Activated CD4-positive, alpha-beta memory T cell treated with anti-CD3 and anti-CD28 coated beads, Interleukin-2, amount 10 ng/mL, durations not matched to agents 7 days and 5 days (primary cell): ENCODE results near the gene MEPE. TPM values are rescaled to one million over a fixed set of nuclear protein-coding genes. Genes with fewer than 3 reads are reported as not detected.

Experiments used
- CTCF ChIA-PET: fragments of 350-600 bp; sonication (Branson Sonifier 250); formaldehyde crosslinking; loops from one replicate; lab custom pipeline; 2021; ENCODE audit warnings: antibody characterized with exemption, inconsistent platforms; lab: Charles Lee
- POLR2A ChIA-PET: fragments of 350-600 bp; sonication (Branson Sonifier 250); formaldehyde crosslinking; loops from one replicate; lab custom pipeline; 2021; ENCODE audit warnings: antibody characterized with exemption; lab: Charles Lee
- DNase-seq: peaks from one replicate; pipeline ENCODE4 v3.0.0-alpha.2; 2020
- H3K27ac Mint-ChIP-seq: one replicate; pipeline ENCODE4 v1.8.0; 2021; ENCODE audit warnings: mild to moderate bottlenecking, mixed read lengths
- H3K27me3 Mint-ChIP-seq: one replicate; pipeline ENCODE4 v1.8.0; 2021; ENCODE audit warnings: mixed read lengths
- H3K36me3 Mint-ChIP-seq: one replicate; pipeline ENCODE4 v1.8.0; 2021; ENCODE audit warnings: low read depth, mixed read lengths
- H3K4me1 Mint-ChIP-seq: one replicate; pipeline ENCODE4 v1.8.0; 2021; ENCODE audit warnings: mixed read lengths
- H3K4me3 Mint-ChIP-seq: one replicate; pipeline ENCODE4 v1.8.0; 2021; ENCODE audit warnings: mild to moderate bottlenecking, mixed read lengths
- H3K9me3 Mint-ChIP-seq: one replicate; pipeline ENCODE4 v1.8.0; 2021; ENCODE audit warnings: mixed read lengths
- total RNA-seq, 2 experiments: library from RNA; stranded (reverse); gene quantifications; one replicate each; pipeline ENCODE4 v1.2.3, GENCODE V29; 2021

MEPE gene
- total RNA-seq, 2 experiments from 2014 or later, result not detected

GRCh38 chr4:87823724-87824123, 9.0 kb upstream of the MEPE start:
- Mint-ChIP-seq H3K27ac (no peak overlapping the region), H3K9me3 (no peaks in the 10 kb centered on the region), H3K27me3 (peaks cover 17% of the 10 kb centered on the region), H3K4me1 (no peaks in the 10 kb centered on the region), H3K36me3 (no peaks in the 10 kb centered on the region), H3K4me3 (no peak overlapping the region)
- no peak for DNase-seq
- POLR2A ChIA-PET, result no interaction called here
- CTCF ChIA-PET, result interaction anchor here (1.4 to 2.5 kb wide), 2 partner anchors 25 to 448 kb away, joined by 4 to 9 read pairs; no protein-coding TSS in a partner anchor

- no peak overlapping the region for H3K4me3 Mint-ChIP-seq
- no peak overlapping the region for H3K27ac Mint-ChIP-seq
- ChIA-PET POLR2A (no interaction called here), CTCF (interaction anchor here (1.4 to 2.5 kb wide), 2 partner anchors 25 to 449 kb away, joined by 4 to 9 read pairs; no protein-coding TSS in a partner anchor)
- no peak for DNase-seq
- no peaks in the 10 kb centered on the region for H3K36me3 Mint-ChIP-seq
- H3K9me3 Mint-ChIP-seq, result no peaks in the 10 kb centered on the region
- no peaks in the 10 kb centered on the region for H3K4me1 Mint-ChIP-seq
- H3K27me3 Mint-ChIP-seq, result peaks cover 16% of the 10 kb centered on the region
These were observed 8.4 kb upstream of the MEPE start for GRCh38 chr4:87824352-87824751.

DNA sequence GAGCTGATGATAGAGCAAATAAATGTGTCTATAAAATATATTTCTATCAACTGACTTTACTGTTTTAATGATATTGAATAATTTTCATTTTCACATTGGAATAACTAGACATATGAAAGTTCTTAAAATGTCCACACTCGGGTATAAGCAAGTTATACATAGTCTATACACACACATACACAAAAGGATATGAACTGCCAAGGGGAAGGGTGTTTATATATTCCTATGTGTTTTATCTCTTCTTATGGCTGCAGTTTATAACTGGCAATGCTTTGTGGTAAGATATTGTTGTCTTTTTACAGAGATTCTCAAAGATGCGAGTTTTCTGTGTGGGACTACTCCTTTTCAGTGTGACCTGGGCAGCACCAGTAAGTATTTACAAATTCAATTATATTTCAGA, 1.6 kb downstream of the MEPE start:
- ChIA-PET POLR2A (no interaction called here), CTCF (no interaction called here)
- DNase-seq, result no peak
- Mint-ChIP-seq H3K4me1 (no peaks in the 10 kb centered on the region), H3K4me3 (no peak overlapping the region), H3K9me3 (no peaks in the 10 kb centered on the region), H3K27ac (no peak overlapping the region), H3K36me3 (no peaks in the 10 kb centered on the region), H3K27me3 (peaks cover 24% of the 10 kb centered on the region)

GRCh38 chr4:87835197-87835596, 2.4 kb downstream of the MEPE start:
- no peaks in the 10 kb centered on the region for H3K4me1 Mint-ChIP-seq
- ChIA-PET CTCF (no interaction called here), POLR2A (no interaction called here)
- no peaks in the 10 kb centered on the region for H3K9me3 Mint-ChIP-seq
- no peak overlapping the region for H3K27ac Mint-ChIP-seq
- H3K36me3 Mint-ChIP-seq, result no peaks in the 10 kb centered on the region
- H3K4me3 Mint-ChIP-seq, result no peak overlapping the region
- DNase-seq, result no peak
- peaks cover 23% of the 10 kb centered on the region for H3K27me3 Mint-ChIP-seq

- POLR2A ChIA-PET, result no interaction called here
- Mint-ChIP-seq H3K9me3 (no peaks in the 10 kb centered on the region), H3K4me1 (no peaks in the 10 kb centered on the region), H3K27ac (no peak overlapping the region), H3K4me3 (no peak overlapping the region), H3K27me3 (peaks cover 25% of the 10 kb centered on the region), H3K36me3 (no peaks in the 10 kb centered on the region)
- DNase-seq, result no peak
- CTCF ChIA-PET, result no interaction called here
These were observed 3.0 kb downstream of the MEPE start for GRCh38 chr4:87835743-87836142.

DNA sequence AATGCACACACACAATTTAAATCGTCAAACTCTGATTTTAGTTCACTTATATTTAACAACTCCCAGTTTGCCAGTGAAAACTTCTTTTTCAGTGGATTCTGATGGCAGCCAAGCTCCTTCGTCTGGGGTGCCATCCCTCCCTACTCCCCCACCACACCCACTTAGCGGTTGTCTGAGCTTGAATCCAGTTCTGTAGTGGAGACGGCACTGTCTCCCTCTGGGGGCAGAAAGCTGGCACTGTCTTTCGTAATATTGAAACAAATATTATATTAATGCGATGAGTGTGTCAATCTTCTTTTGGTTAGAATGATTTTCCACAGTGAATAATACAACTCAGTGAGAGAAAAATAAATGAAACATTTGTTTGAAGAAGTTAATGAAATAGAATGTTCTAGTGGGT, 5.4 kb downstream of the MEPE start:
- Mint-ChIP-seq H3K27ac (no peak overlapping the region), H3K36me3 (no peaks in the 10 kb centered on the region), H3K9me3 (no peaks in the 10 kb centered on the region), H3K4me3 (no peak overlapping the region), H3K27me3 (peaks cover 35% of the 10 kb centered on the region), H3K4me1 (no peaks in the 10 kb centered on the region)
- no peak for DNase-seq
- CTCF ChIA-PET, result interaction anchor here (1.0 to 3.8 kb wide), 4 partner anchors 11 to 158 kb away, joined by 4 to 22 read pairs (median 6); no protein-coding TSS in a partner anchor
- POLR2A ChIA-PET, result no interaction called here

DNA sequence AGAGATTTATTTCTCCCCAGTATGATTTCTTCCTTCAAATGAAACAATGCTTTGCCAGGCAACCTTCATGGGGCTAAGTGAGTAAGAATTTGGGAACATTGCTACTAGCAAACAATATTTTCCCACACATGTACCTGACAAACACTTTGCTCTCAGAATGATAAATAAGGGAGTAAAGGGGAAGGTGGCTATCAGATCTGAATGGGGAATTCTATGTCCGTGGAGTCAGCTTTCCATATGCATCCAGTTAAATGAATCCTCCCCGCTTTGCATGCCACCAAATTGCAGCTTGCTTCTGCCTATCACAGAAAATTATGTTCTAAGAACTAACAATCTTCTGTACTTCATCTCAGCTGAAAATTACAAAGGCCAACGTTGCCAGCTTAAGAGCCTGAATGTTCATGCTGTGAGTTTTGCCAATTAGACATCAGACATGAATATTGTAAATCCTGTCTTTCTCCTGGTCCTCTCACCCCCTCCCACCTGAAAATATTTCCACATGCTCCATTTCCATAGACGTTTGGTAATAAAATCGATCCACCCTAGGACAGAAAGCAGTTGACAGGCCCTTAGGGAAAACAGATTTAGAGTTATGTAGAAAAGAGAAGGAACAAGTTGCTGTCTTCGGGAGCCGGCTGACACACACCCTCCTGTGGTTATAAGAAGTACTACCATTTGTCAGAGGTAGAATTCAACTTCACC, 6.3 kb downstream of the MEPE start:
- no peak overlapping the region for H3K4me3 Mint-ChIP-seq
- H3K4me1 Mint-ChIP-seq, result no peaks in the 10 kb centered on the region
- H3K27ac Mint-ChIP-seq, result no peak overlapping the region
- peaks cover 42% of the 10 kb centered on the region for H3K27me3 Mint-ChIP-seq
- ChIA-PET CTCF (interaction anchor here (1.0 to 3.8 kb wide), 4 partner anchors 10 to 159 kb away, joined by 4 to 22 read pairs (median 6); no protein-coding TSS in a partner anchor), POLR2A (no interaction called here)
- H3K36me3 Mint-ChIP-seq, result no peaks in the 10 kb centered on the region
- no peaks in the 10 kb centered on the region for H3K9me3 Mint-ChIP-seq
- DNase-seq, result peak; percentile 18

GRCh38 chr4:87839592-87839946, 6.8 kb downstream of the MEPE start:
- CTCF ChIA-PET, result interaction anchor here (1.7 to 3.8 kb wide), 3 partner anchors 9 to 159 kb away, joined by 5 to 22 read pairs (median 8); no protein-coding TSS in a partner anchor
- H3K4me3 Mint-ChIP-seq, result no peak overlapping the region
- no peaks in the 10 kb centered on the region for H3K9me3 Mint-ChIP-seq
- no peak for DNase-seq
- H3K4me1 Mint-ChIP-seq, result no peaks in the 10 kb centered on the region
- no peaks in the 10 kb centered on the region for H3K36me3 Mint-ChIP-seq
- H3K27ac Mint-ChIP-seq, result no peak overlapping the region
- POLR2A ChIA-PET, result no interaction called here
- peaks cover 45% of the 10 kb centered on the region for H3K27me3 Mint-ChIP-seq

DNA sequence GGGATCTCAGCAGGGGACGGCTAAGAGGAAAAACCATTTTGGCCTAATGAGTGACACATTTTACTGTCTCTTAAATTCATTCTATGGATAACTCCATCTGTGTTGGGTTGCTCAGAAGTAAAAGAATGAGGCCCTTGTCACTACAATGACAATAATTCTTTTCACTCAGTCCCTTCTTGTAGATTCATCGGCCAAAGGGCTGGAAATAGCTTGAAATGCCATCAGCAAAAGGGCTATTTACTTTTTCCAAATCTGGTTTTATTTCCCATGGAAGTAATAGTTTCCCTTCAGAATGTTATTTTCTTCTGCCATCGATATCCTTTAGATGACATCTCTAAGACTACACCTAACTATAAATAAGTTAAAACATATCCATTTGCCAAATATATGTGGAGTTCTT, 7.4 kb downstream of the MEPE start:
- no peaks in the 10 kb centered on the region for H3K9me3 Mint-ChIP-seq
- H3K4me3 Mint-ChIP-seq, result no peak overlapping the region
- H3K36me3 Mint-ChIP-seq, result no peaks in the 10 kb centered on the region
- ChIA-PET POLR2A (no interaction called here), CTCF (interaction anchor here (3.8 kb wide), 1 partner anchor 9 kb away, joined by 22 read pairs; no protein-coding TSS in a partner anchor)
- no peak for DNase-seq
- no peak overlapping the region for H3K27ac Mint-ChIP-seq
- peaks cover 49% of the 10 kb centered on the region for H3K27me3 Mint-ChIP-seq
- H3K4me1 Mint-ChIP-seq, result no peaks in the 10 kb centered on the region

GRCh38 chr4:87843936-87844335, 11.2 kb downstream of the MEPE start:
- ChIA-PET CTCF (interaction anchor here (0.5 kb wide), 1 partner anchor 189 kb away, joined by 4 read pairs; no protein-coding TSS in a partner anchor), POLR2A (no interaction called here)
- no peaks in the 10 kb centered on the region for H3K36me3 Mint-ChIP-seq
- H3K27me3 Mint-ChIP-seq, result peaks cover 59% of the 10 kb centered on the region
- H3K4me3 Mint-ChIP-seq, result no peak overlapping the region
- peaks cover 5% of the 10 kb centered on the region for H3K4me1 Mint-ChIP-seq
- no peaks in the 10 kb centered on the region for H3K9me3 Mint-ChIP-seq
- H3K27ac Mint-ChIP-seq, result no peak overlapping the region
- DNase-seq, result no peak

GRCh38 chr4:87844452-87844851, 11.7 kb downstream of the MEPE start:
- POLR2A ChIA-PET, result no interaction called here
- peaks cover 9% of the 10 kb centered on the region for H3K4me1 Mint-ChIP-seq
- no peaks in the 10 kb centered on the region for H3K9me3 Mint-ChIP-seq
- no peak overlapping the region for H3K4me3 Mint-ChIP-seq
- no peaks in the 10 kb centered on the region for H3K36me3 Mint-ChIP-seq
- peaks cover 57% of the 10 kb centered on the region for H3K27me3 Mint-ChIP-seq
- DNase-seq, result no peak
- CTCF ChIA-PET, result no interaction called here
- no peak overlapping the region for H3K27ac Mint-ChIP-seq

DNA sequence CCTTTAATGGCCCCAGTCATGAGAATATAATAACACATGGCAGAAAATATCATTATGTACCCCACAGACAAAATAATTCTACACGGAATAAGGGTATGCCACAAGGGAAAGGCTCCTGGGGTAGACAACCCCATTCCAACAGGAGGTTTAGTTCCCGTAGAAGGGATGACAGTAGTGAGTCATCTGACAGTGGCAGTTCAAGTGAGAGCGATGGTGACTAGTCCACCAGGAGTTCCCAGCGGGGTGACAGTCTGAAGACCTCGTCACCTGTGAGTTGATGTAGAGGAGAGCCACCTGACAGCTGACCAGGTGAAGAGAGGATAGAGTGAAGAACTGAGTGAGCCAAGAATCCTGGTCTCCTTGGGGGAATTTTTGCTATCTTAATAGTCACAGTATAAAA, 13.5 kb downstream of the MEPE start:
- H3K9me3 Mint-ChIP-seq, result no peaks in the 10 kb centered on the region
- peaks cover 13% of the 10 kb centered on the region for H3K4me1 Mint-ChIP-seq
- H3K27ac Mint-ChIP-seq, result no peak overlapping the region
- no peaks in the 10 kb centered on the region for H3K36me3 Mint-ChIP-seq
- H3K4me3 Mint-ChIP-seq, result no peak overlapping the region
- ChIA-PET CTCF (no interaction called here), POLR2A (no interaction called here)
- DNase-seq, result no peak
- H3K27me3 Mint-ChIP-seq, result peaks cover 51% of the 10 kb centered on the region

GRCh38 chr4:87848622-87849351, 16.0 kb downstream of the MEPE start:
- Mint-ChIP-seq H3K9me3 (no peaks in the 10 kb centered on the region), H3K36me3 (no peaks in the 10 kb centered on the region), H3K4me1 (peaks cover 13% of the 10 kb centered on the region), H3K4me3 (no peak overlapping the region), H3K27ac (no peak overlapping the region), H3K27me3 (peaks cover 38% of the 10 kb centered on the region)
- ChIA-PET CTCF (interaction anchor here (0.6 to 2.6 kb wide), 21 partner anchors 11 to 1062 kb away, joined by 3 to 22 read pairs (median 5); partner anchors contain the start of gene HSD17B11), POLR2A (interaction anchor here (1.3 kb wide), 1 partner anchor 169 kb away, joined by 4 read pairs; no protein-coding TSS in a partner anchor)
- peak; percentile 45 for DNase-seq
